GM21360 (cell line): ENCODE measurements around the gene CLEC16A.

Source experiments
- ATAC-seq: cut with Tn5 transposase; IDR thresholded peaks from one replicate; pipeline ENCODE4 v1.9.1; 2021; ENCODE audit warnings: mild to moderate bottlenecking, moderate library complexity; ENCODE audit not compliant: unreplicated experiment

Gene CLEC16A

DNA sequence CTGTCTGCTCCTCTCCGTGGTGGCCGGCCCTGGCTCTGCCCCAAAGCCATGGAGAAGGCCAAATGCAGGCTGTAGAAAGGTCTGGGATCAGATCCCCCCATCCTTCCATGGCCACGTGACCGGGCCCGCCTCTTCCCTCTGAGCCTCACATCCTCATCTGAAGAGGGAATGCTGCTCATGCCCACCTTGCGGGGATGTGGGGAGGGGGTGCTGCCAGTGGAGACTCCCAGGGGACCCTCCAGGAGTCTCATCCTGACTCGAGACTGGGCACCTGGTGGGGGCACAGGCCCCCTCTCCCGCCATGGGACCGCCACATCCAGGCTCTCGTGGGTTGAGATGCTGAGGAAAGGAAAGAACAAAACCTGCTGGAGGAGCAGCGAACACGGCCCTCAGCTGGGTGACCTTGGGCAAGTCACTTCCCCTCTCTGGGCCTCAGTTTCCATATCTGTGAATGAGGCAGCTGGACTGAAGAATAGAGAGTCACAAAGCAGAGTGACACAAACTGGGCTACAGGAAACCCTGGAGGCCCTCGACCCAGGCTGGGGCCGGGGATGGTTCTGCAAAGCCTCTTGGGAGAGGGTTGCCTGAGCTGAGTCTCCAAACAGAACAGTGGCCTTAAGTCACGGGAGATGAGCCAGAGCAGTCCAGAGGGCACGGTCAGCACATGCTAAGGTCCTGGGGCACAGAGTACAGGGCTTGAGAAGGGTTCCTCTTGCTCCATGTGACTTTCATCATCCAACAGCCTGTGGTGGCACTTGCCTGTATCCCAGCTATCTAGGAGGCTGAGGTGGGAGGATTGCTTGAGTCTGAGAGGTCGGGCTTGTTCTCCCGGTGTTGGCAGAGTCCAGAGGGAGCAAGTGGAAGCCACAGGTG lies 281.5 kb downstream of the CLEC16A start:
- no peak for ATAC-seq

GRCh38 chr16:11229432-11229831 lies 285.1 kb downstream of the CLEC16A start:
- ATAC-seq = no peak

DNA sequence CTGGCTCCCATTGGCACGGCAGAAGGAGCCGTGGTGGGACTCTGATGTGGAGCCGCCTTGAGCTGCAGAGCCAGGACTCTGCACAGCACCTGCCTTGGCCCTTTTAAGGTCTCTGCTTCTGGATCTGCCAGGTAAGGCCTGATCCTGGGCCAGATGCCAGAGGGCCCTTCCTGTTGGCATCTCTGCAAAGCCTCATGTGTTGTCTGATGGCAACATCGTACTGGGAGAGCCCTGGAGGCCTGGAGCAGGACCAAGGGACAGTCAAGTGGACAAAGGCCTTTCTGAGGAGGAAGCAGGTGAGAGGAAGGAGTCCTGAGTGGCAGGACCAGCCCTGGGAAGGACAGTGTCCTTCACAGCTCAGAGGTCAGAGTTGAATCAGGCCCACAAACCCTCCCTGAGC lies 285.5 kb downstream of the CLEC16A start:
- no peak for ATAC-seq

DNA sequence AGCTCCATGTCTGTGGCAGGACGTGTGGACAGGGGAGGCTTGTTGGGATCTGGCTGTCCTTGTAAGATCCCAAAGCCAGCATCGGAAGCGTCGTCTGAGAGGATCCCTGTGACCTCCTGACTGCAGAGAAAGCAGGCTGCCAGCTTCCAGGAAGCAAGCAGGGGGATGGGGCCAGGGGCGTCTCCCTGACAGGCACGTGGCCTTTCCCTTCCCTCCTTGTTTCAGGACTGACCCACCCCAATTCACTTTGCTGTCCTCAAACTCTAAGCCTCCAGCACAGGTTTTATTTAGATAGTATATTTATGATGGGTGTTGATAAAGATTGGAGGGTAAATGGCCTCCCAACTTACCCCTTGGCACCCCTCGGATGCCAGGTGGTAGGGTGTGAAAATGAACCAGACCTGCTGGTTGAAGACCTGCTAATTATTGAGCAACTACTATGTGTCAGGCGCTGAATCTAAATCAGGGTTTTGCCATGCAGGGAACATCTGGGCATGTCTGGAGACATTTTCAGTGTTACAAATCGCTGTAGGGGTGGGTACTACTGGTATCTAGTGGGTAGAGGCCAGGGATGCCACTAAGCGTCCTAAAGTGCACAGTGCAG lies 287.1 kb downstream of the CLEC16A start:
- ATAC-seq = no peak
